ENCODE measurements around the gene ARFGAP2.

DNA sequence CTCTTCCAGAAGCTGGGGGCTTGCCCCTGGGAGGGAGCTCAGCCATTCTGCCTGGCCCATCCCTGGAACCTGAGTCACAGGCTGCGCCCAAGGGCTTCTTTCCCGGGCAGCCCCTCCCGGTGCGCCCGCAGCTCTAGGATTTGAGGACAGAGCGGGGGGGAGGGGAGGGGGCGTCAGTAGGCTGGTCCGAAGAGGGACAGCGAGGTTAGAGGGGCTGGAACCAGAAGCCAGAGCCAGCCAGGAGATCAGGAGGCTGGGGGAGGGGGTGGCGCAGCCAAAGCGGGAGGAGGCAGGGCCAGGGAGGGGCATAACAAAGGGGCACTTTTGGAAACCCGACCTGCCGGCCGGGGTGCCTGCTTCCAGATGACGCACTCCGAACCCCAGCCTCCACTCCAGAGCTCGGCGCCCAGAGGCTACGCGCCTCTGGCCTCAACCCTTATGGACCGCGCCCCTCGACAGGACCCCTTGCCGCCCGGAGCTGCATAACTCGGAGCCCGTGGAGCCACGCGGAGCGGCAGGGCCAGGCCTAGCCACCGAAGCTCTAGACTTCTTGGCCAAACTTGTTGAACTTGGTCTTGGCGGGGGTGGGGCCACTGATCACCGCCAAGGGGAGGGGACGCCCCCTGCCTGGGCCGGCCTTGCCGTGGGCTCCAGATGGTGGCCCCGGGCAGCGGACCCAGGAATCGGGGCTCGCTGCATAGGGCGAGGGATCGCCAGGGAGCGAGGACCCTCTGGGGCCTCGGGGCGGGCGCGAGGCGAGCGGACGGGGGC is 8.8 kb upstream of the ARFGAP2 start:
- TF ChIP-seq, protein P1, sequence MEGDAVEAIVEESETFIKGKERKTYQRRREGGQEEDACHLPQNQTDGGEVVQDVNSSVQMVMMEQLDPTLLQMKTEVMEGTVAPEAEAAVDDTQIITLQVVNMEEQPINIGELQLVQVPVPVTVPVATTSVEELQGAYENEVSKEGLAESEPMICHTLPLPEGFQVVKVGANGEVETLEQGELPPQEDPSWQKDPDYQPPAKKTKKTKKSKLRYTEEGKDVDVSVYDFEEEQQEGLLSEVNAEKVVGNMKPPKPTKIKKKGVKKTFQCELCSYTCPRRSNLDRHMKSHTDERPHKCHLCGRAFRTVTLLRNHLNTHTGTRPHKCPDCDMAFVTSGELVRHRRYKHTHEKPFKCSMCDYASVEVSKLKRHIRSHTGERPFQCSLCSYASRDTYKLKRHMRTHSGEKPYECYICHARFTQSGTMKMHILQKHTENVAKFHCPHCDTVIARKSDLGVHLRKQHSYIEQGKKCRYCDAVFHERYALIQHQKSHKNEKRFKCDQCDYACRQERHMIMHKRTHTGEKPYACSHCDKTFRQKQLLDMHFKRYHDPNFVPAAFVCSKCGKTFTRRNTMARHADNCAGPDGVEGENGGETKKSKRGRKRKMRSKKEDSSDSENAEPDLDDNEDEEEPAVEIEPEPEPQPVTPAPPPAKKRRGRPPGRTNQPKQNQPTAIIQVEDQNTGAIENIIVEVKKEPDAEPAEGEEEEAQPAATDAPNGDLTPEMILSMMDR (IDR thresholded peaks at IDR 0.05): no peak
- TF ChIP-seq EZH2phosphoT487 (IDR thresholded peaks at IDR 0.05; ENCODE audit: borderline replicate concordance, low read depth) (no peak), NFIC (IDR thresholded peaks at IDR 0.05; ENCODE audit: borderline replicate concordance) (no peak), GABPA (IDR thresholded peaks at IDR 0.05; ENCODE audit: low read depth) (no peak), JUND (IDR thresholded peaks at IDR 0.05) (no peak), NRF1 (IDR thresholded peaks at IDR 0.05; ENCODE audit: low read depth, low read length) (no peak), MEF2A (IDR thresholded peaks at IDR 0.05; ENCODE audit: borderline replicate concordance, low read depth) (no peak), EP300 (IDR thresholded peaks at IDR 0.05; ENCODE audit: borderline replicate concordance in 1 of 2, low read depth in 1 of 2, low read length in 1 of 2) (no peak)

Data from SK-N-SH (cell line).